Measurements from ENCODE around the gene CUL5. TPM values are rescaled to one million over a fixed set of nuclear protein-coding genes. Genes with fewer than 3 reads are reported as not detected.

CUL5 gene
- total RNA-seq, 1 experiment from 2014 or later, result 37.0 TPM

DNA sequence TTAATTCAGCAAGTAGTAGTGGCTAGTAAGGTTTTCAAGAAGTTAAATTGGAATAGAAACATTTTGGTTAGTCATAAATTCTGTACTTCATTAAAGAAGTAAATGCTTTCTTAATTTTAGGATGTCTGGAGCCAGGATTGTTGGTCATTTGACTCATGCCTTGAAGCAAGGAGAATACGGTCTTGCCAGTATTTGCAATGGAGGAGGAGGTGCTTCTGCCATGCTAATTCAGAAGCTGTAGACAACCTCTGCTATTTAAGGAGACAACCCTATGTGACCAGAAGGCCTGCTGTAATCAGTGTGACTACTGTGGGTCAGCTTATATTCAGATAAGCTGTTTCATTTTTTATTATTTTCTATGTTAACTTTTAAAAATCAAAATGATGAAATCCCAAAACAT is 138.5 kb downstream of the CUL5 start:
- no peak for DNase-seq
- Histone ChIP-seq H3K9me3 (ENCODE audit: low read length) (no peaks in the 10 kb centered on the region), H3K27me3 (ENCODE audit: low read length) (no peaks in the 10 kb centered on the region), H3F3A (ENCODE audit: low read length, unreplicated experiment) (peaks cover under 1% of the 10 kb centered on the region), H3K27ac (ENCODE audit: low read length) (no peak overlapping the region), H3K36me3 (ENCODE audit: low read depth, low read length) (peaks cover 34% of the 10 kb centered on the region), H3K4me1 (ENCODE audit: insufficient read depth, low read length) (no peaks in the 10 kb centered on the region), H2AFZ (ENCODE audit: low read length) (no peak overlapping the region), H4K20me1 (ENCODE audit: low read length) (no peaks in the 10 kb centered on the region), H3K79me2 (ENCODE audit: low read length) (no peaks in the 10 kb centered on the region), H3K9ac (ENCODE audit: low read length) (no peak overlapping the region), H3K4me3 (ENCODE audit: low read length) (no peak overlapping the region), H3K4me2 (ENCODE audit: low read length) (no peak overlapping the region), H3K9me2 (replicated peaks; ENCODE audit: low read length) (no peaks in the 10 kb centered on the region)
- intact Hi-C loops (cut with micrococcal nuclease), result no loop called here
- TF ChIP-seq, protein P1, sequence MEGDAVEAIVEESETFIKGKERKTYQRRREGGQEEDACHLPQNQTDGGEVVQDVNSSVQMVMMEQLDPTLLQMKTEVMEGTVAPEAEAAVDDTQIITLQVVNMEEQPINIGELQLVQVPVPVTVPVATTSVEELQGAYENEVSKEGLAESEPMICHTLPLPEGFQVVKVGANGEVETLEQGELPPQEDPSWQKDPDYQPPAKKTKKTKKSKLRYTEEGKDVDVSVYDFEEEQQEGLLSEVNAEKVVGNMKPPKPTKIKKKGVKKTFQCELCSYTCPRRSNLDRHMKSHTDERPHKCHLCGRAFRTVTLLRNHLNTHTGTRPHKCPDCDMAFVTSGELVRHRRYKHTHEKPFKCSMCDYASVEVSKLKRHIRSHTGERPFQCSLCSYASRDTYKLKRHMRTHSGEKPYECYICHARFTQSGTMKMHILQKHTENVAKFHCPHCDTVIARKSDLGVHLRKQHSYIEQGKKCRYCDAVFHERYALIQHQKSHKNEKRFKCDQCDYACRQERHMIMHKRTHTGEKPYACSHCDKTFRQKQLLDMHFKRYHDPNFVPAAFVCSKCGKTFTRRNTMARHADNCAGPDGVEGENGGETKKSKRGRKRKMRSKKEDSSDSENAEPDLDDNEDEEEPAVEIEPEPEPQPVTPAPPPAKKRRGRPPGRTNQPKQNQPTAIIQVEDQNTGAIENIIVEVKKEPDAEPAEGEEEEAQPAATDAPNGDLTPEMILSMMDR (conservative IDR thresholded peaks at IDR 0.05; ENCODE audit: low read depth, low read length), result no peak
- TF ChIP-seq EZH2 (IDR thresholded peaks at IDR 0.05; ENCODE audit: low read length, unreplicated experiment), result no peak
- TF ChIP-seq EZH2phosphoT487 (IDR thresholded peaks at IDR 0.05; ENCODE audit: borderline replicate concordance, low read length), result no peak
- no peak for ATAC-seq
- ChIA-PET CTCF (no interaction called here), POLR2A (ENCODE audit: unreplicated experiment) (no interaction called here)
- no TSS peak for BruUV-seq (replicated peaks)

DNA sequence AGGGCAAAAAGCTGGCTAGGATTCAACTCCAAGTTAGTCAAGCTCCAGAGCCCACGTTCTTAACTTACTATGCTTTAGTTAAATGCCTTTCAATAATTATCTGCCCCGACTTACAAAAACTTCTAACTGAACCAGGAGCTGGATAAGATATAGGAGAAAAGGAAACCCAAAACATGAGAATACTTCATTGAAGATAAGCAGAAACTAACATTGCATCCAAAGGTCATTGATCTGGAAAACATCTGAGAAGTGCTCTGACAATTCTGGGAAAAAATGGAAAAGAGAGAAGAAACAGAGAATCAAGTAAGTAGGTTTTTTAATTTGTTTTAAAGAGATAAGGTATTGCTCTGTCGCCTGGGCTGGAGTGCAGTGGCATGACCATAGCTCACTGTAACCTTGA is 139.9 kb downstream of the CUL5 start:
- peaks cover 35% of the 10 kb centered on the region for H3K36me3 ChIP-seq (ENCODE audit: low read depth, low read length)
- H3K27me3 ChIP-seq (ENCODE audit: low read length), result no peaks in the 10 kb centered on the region
- ATAC-seq (no peak), DNase-seq (no peak)
- H3F3A ChIP-seq (ENCODE audit: low read length, unreplicated experiment), result peaks cover 4% of the 10 kb centered on the region
- H3K9ac ChIP-seq (ENCODE audit: low read length), result no peak overlapping the region
- H3K4me3 ChIP-seq (ENCODE audit: low read length), result no peak overlapping the region
- POLR2A ChIA-PET (ENCODE audit: unreplicated experiment), result no interaction called here
- BruUV-seq (replicated peaks), result no TSS peak
- H2AFZ ChIP-seq (ENCODE audit: low read length), result no peak overlapping the region
- TF ChIP-seq EZH2 (IDR thresholded peaks at IDR 0.05; ENCODE audit: low read length, unreplicated experiment) (no peak), EZH2phosphoT487 (IDR thresholded peaks at IDR 0.05; ENCODE audit: borderline replicate concordance, low read length) (no peak)
- TF ChIP-seq, protein P1 (conservative IDR thresholded peaks at IDR 0.05; ENCODE audit: low read depth, low read length), result no peak
- no peak overlapping the region for H3K27ac ChIP-seq (ENCODE audit: low read length)
- H3K9me2 ChIP-seq (replicated peaks; ENCODE audit: low read length), result no peaks in the 10 kb centered on the region
- intact Hi-C loops (cut with micrococcal nuclease), result no loop called here
- H3K4me2 ChIP-seq (ENCODE audit: low read length), result no peak overlapping the region
- H3K79me2 ChIP-seq (ENCODE audit: low read length), result no peaks in the 10 kb centered on the region
- no peaks in the 10 kb centered on the region for H4K20me1 ChIP-seq (ENCODE audit: low read length)
- no peaks in the 10 kb centered on the region for H3K4me1 ChIP-seq (ENCODE audit: insufficient read depth, low read length)
- CTCF ChIA-PET, result no interaction called here
- no peaks in the 10 kb centered on the region for H3K9me3 ChIP-seq (ENCODE audit: low read length)

DNA sequence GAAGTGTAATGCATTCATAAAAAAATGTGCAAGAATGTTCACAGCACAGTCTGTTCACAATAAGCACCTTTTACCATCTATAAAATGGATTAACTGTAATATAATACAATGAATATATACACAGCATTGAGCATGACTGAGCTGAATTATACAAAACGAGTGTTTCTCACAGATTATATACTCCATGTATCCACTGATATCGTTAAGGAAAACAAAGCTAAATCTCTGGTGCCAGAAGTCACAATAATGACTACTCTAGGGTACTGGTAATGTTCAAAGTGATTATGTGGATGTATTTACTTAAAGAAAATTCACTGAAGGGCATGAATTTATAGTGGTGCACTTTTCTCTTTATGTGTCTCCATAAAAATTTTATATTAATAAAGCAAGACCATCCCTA is 145.9 kb downstream of the CUL5 start:
- no peak overlapping the region for H2AFZ ChIP-seq (ENCODE audit: low read length)
- TF ChIP-seq EZH2 (IDR thresholded peaks at IDR 0.05; ENCODE audit: low read length, unreplicated experiment), result no peak
- peaks cover 31% of the 10 kb centered on the region for H3K36me3 ChIP-seq (ENCODE audit: low read depth, low read length)
- no peaks in the 10 kb centered on the region for H3K79me2 ChIP-seq (ENCODE audit: low read length)
- H4K20me1 ChIP-seq (ENCODE audit: low read length), result no peaks in the 10 kb centered on the region
- CTCF ChIA-PET, result no interaction called here
- no peaks in the 10 kb centered on the region for H3K4me1 ChIP-seq (ENCODE audit: insufficient read depth, low read length)
- no peak overlapping the region for H3K27ac ChIP-seq (ENCODE audit: low read length)
- H3K27me3 ChIP-seq (ENCODE audit: low read length), result no peaks in the 10 kb centered on the region
- H3K9me3 ChIP-seq (ENCODE audit: low read length), result no peaks in the 10 kb centered on the region
- H3K4me3 ChIP-seq (ENCODE audit: low read length), result no peak overlapping the region
- no peak overlapping the region for H3K9ac ChIP-seq (ENCODE audit: low read length)
- no peaks in the 10 kb centered on the region for H3K9me2 ChIP-seq (replicated peaks; ENCODE audit: low read length)
- H3K4me2 ChIP-seq (ENCODE audit: low read length), result no peak overlapping the region
- ATAC-seq, result no peak
- DNase-seq, result no peak
- H3F3A ChIP-seq (ENCODE audit: low read length, unreplicated experiment), result peaks cover 4% of the 10 kb centered on the region
- BruUV-seq (replicated peaks), result no TSS peak
- intact Hi-C loops (cut with micrococcal nuclease), result no loop called here
- POLR2A ChIA-PET (ENCODE audit: unreplicated experiment), result no interaction called here

Other genes with a start within 250 kb of the CUL5 start
- gene SLC35F2, start 150.1 kb upstream of the CUL5 start, total RNA-seq (2014; rRNA removed), result 190 and 210 TPM in 2 replicates
- not detected in 2 replicates for gene RAB39A, start 80.5 kb upstream of the CUL5 start, total RNA-seq (2014; rRNA removed)
- 180 and 212 TPM in 2 replicates for gene ACAT1, start 112.7 kb downstream of the CUL5 start, total RNA-seq (2014; rRNA removed)
- gene NPAT, start 213.7 kb downstream of the CUL5 start, total RNA-seq (2014; rRNA removed), result 15.6 and 19.6 TPM in 2 replicates
- 40.2 and 55.3 TPM in 2 replicates for gene ATM, start 214.2 kb downstream of the CUL5 start, total RNA-seq (2014; rRNA removed)

Data from PC-3 (cell line).